ENCODE data around the gene PCDHGA8.
"Not testable (repeated sequence)": the region's sequence is repeated elsewhere in the genome, so short reads cannot be mapped to it uniquely, and the experiment has no call there.

Gene PCDHGA8

DNA sequence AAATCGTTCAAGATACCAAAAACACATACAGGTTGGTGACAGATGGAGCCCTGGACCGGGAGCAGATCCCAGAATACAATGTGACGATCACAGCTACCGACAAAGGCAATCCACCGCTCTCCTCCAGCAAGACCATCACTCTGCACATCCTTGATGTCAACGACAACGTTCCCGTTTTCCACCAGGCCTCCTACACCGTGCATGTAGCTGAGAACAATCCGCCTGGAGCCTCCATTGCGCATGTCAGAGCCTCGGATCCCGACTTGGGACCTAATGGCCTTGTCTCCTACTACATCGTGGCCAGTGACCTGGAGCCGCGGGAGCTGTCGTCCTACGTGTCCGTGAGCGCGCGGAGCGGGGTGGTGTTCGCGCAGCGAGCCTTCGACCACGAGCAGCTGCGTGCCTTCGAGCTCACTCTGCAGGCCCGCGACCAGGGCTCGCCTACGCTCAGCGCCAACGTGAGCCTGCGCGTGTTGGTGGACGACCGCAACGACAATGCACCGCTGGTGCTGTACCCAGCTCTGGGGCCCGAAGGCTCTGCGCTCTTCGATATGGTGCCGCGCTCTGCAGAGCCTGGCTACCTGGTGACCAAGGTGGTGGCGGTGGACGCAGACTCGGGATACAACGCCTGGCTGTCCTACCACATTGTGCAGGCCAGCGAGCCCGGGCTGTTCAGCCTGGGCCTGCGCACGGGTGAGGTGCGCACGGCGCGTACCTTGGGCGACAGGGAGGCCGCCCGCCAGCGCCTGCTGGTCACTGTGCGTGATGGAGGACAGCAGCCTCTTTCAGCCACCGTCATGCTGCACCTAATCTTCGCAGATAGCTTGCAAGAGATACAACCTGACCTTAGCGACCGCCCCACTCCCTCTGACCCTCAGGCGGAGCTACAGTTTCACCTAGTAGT lies 20.6 kb upstream of the PCDHGA8 start:
- TF ChIP-seq, protein P1, sequence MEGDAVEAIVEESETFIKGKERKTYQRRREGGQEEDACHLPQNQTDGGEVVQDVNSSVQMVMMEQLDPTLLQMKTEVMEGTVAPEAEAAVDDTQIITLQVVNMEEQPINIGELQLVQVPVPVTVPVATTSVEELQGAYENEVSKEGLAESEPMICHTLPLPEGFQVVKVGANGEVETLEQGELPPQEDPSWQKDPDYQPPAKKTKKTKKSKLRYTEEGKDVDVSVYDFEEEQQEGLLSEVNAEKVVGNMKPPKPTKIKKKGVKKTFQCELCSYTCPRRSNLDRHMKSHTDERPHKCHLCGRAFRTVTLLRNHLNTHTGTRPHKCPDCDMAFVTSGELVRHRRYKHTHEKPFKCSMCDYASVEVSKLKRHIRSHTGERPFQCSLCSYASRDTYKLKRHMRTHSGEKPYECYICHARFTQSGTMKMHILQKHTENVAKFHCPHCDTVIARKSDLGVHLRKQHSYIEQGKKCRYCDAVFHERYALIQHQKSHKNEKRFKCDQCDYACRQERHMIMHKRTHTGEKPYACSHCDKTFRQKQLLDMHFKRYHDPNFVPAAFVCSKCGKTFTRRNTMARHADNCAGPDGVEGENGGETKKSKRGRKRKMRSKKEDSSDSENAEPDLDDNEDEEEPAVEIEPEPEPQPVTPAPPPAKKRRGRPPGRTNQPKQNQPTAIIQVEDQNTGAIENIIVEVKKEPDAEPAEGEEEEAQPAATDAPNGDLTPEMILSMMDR (IDR thresholded peaks at IDR 0.05; ENCODE audit: low read depth, low read length, missing control alignments): no peak
- H3K4me3 ChIP-seq (ENCODE audit: low read depth, low read length): no peak overlapping the region
- no peak for DNase-seq (ENCODE audit: low read depth)

DNA sequence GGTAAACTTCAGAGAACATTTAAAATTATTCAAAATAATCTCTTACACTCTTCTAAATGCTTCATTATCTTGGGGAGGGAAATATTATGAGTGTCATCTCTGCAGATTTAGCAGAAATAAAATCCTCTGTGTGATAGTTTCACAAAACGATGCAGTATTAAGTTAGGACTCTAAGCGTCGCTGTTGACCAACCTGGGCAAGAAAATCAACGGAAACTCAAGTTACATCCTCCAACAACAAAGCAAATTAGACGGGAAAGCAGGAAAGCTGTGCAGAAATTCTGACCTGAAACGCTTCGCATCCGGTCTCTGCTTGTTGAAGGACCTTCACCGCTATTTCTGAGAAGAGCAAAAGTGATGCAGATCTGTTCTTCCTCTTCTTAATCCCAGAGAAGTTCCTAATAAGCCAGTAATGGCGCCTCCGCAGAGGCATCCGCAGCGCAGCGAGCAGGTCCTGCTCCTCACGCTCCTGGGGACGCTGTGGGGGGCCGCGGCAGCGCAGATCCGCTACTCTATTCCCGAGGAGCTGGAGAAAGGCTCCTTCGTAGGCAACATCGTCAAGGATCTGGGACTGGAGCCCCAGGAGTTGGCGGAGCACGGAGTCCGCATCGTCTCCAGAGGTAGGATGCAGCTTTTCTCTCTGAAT lies 18.6 kb upstream of the PCDHGA8 start, which contains the start of gene PCDHGA6:
Gene PCDHGA6 (plus strand): TSS at position 219 of the 645 bp plus-strand sequence. CDS start 193 bp downstream, at position 412.
- DNase-seq (ENCODE audit: low read depth): no peak
- TF ChIP-seq, protein P1 (IDR thresholded peaks at IDR 0.05; ENCODE audit: low read depth, low read length, missing control alignments): peak; percentile 23
- H3K4me3 ChIP-seq (ENCODE audit: low read depth, low read length): no peak within 1 kb of the TSS

DNA sequence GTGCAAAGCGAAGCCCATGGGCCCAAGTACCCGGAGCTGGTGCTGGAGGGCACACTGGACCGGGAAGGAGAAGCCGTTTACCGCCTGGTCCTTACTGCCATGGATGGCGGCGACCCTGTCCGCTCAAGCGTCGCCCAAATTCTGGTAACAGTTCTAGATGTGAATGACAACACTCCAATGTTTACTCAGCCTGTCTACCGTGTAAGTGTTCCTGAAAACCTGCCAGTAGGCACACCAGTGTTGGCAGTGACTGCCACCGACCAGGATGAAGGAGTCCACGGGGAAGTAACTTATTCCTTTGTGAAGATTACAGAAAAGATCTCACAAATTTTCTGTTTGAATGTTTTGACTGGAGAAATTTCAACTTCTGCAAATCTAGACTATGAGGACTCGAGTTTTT lies 17.8 kb upstream of the PCDHGA8 start:
- TF ChIP-seq, protein P1 (IDR thresholded peaks at IDR 0.05; ENCODE audit: low read depth, low read length, missing control alignments): no peak
- no peak for DNase-seq (ENCODE audit: low read depth)
- no peak overlapping the region for H3K4me3 ChIP-seq (ENCODE audit: low read depth, low read length)

DNA sequence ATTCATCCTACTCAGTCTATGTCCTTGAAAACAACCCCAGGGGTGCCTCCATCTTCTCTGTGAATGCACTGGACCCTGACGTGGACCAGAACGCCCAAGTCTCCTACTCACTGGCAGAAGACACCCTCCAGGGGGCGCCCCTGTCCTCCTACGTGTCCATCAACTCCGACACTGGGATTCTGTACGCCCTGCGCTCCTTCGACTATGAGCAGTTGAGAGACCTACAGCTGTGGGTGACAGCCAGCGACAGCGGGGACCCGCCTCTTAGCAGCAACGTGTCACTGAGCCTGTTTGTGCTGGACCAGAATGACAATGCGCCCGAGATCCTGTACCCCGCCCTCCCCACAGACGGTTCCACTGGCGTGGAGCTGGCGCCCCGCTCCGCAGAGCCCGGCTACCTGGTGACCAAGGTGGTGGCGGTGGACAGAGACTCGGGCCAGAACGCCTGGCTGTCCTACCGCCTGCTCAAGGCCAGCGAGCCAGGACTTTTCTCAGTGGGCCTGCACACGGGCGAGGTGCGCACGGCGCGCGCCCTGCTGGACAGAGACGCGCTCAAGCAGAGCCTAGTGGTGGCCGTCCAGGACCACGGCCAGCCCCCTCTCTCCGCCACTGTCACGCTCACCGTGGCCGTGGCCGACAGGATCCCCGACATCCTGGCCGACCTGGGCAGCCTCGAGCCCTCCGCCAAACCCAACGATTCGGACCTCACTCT lies 16.8 kb upstream of the PCDHGA8 start:
- not testable (repeated sequence) for DNase-seq (ENCODE audit: low read depth); H3K4me3 ChIP-seq (ENCODE audit: low read depth, low read length)
- TF ChIP-seq, protein P1 (IDR thresholded peaks at IDR 0.05; ENCODE audit: low read depth, low read length, missing control alignments): peak; percentile 11

DNA sequence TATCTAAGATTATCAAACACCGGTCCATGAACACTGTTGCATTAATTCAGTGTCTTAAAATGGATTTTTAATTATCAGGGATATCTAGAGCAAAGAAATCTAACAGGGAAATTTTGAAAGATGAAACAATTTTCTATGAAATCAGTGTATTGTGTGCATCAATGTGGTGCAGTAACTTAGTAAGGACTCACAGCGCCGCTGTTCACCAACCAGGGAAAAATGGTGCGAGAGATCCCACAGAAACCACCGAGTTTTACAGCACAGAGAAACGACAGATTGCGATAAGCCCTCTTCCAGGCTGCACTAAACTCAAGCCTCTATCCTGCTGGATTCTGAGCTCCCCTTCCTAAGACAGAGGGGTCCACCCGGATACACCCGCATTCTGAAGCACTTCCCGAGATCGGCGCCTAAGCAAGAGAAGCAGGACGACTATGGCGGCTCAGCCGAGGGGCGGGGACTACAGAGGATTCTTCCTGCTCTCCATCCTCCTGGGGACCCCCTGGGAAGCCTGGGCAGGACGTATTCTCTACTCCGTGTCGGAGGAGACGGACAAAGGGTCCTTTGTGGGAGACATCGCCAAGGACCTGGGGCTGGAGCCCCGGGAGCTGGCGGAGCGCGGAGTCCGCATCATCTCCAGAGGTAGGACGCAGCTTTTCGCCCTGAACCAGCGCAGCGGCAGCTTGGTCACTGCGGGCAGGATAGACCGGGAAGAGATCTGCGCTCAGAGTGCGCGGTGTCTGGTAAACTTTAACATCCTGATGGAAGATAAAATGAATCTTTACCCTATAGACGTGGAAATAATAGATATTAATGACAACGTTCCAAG lies 9.8 kb upstream of the PCDHGA8 start, which contains the start of gene PCDHGA7:
Gene PCDHGA7 (plus strand): TSS at position 274 of the 826 bp plus-strand sequence. CDS start 158 bp downstream, at position 432.
- TF ChIP-seq, protein P1 (IDR thresholded peaks at IDR 0.05; ENCODE audit: low read depth, low read length, missing control alignments): no peak
- H3K4me3 ChIP-seq (ENCODE audit: low read depth, low read length): no peak within 1 kb of the TSS
- no peak for DNase-seq (ENCODE audit: low read depth)

DNA sequence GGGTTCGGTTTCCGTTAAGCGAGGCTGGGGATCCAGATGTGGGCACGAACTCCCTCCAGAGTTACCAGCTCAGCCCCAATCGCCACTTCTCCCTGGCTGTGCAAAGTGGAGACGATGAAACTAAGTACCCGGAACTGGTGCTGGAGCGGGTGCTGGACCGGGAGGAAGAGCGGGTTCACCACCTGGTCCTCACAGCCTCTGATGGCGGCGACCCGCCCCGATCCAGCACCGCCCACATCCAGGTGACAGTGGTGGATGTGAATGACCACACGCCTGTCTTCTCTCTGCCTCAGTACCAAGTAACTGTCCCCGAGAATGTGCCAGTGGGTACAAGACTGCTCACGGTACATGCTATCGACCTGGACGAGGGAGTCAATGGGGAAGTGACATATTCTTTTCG lies 9.1 kb upstream of the PCDHGA8 start:
- no peak for DNase-seq (ENCODE audit: low read depth)
- TF ChIP-seq, protein P1 (IDR thresholded peaks at IDR 0.05; ENCODE audit: low read depth, low read length, missing control alignments): no peak
- no peak overlapping the region for H3K4me3 ChIP-seq (ENCODE audit: low read depth, low read length)

Data from GM12864 (cell line).